Fibroblast of skin of left quadriceps (primary cell): Measurements from ENCODE around the gene HSD11B2.

ENCODE experiments used
- DNase-seq, 2 experiments: peaks; one replicate each; pipeline ENCODE4 v3.0.0-alpha.2; 2013; ENCODE audit warnings: low read depth in 2 of 2

Gene HSD11B2

DNA sequence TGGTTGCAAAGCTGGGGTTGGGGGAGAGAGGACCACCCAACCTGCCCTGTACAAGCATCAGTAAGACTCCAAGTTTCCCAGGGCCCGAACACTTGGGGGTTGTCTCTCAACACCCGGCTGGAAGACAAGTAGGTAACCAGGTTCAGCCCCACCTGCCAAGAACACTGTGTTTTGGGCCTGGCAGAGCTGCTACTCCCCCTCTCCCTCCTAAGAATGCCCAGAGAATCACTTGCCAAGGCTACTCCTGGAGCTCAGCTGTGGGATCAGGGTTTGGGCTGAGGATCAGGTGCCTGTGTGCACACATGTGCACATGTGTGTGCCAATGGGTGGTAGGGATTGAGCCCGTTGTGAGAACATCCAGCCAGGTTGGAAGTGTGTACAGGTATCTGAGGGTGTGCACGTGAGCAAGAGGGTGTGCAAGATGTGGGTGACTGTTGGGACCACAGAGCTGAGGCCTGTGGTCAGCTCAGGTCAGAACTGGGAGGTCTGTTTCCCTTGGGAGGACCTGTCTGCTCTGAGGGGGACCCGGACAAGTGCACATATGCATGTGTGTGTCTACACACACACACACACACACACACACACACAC, 2.3 kb downstream of the HSD11B2 start:
- no peak for DNase-seq

DNA sequence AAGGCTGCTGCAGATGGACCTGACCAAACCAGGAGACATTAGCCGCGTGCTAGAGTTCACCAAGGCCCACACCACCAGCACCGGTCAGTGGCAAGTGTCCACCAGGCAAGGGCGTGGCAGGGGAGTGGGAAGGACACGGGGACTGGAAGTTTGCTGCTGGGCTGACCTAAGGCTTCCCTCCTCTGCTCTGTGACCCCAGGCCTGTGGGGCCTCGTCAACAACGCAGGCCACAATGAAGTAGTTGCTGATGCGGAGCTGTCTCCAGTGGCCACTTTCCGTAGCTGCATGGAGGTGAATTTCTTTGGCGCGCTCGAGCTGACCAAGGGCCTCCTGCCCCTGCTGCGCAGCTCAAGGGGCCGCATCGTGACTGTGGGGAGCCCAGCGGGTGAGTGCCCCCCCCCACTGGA, 4.8 kb downstream of the HSD11B2 start:
- DNase-seq = no peak

DNA sequence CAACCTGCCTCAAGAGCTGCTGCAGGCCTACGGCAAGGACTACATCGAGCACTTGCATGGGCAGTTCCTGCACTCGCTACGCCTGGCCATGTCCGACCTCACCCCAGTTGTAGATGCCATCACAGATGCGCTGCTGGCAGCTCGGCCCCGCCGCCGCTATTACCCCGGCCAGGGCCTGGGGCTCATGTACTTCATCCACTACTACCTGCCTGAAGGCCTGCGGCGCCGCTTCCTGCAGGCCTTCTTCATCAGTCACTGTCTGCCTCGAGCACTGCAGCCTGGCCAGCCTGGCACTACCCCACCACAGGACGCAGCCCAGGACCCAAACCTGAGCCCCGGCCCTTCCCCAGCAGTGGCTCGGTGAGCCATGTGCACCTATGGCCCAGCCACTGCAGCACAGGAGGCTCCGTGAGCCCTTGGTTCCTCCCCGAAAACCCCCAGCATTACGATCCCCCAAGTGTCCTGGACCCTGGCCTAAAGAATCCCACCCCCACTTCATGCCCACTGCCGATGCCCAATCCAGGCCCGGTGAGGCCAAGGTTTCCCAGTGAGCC, 5.8 kb downstream of the HSD11B2 start:
- no peak for DNase-seq

DNA sequence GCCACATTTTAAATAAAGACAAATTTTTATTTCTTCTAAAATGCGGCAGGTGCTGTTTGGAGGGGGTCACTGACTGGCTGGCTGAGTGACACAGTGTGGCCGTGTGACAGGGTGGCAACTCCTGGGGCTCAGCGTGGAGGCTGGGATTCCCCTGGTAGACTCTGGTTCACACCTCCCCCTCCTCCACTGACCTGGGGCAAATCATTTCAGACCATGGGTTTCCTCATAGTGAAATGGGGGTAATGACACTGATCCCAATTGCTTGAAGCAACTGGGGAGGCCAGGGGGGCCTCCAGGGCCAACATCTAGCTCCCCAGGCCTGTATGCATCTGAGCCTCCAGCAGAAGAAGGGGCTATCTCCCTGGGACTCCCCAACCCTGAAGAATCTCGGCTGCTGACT, 6.6 kb downstream of the HSD11B2 start:
- DNase-seq = no peak

DNA sequence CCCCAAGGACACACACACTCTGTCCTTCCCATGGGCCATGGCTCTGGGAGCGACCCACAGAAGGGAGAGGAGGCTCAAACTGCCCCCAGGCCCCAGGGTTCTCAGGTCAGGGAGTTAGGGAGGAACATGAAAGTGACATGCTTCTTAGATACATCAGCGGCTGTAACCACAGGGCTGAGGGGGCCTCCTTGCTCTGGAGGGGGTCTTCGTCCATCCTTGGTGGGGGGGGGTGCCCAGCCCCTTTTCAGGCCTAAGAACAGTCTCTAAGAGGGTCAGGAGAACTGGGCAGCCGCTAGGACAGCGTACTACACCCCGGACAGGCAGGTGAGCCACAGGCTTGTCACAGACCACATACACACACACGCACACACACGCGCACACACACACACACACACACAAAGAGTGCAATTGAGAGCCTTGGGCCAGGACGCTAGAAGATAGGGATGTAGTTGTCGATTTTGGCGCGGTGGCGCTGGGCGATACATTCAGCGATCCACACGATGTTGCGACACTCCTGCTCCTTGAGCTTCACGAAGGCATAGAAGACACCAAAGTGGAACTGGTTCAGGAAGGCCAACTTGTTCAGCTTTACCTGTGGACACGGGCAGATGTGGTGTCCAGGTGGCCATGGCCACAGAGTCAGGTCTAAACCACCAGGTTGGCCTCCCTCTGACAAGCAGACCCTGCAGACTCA, 7.3 kb downstream of the HSD11B2 start:
- DNase-seq = no peak

DNA sequence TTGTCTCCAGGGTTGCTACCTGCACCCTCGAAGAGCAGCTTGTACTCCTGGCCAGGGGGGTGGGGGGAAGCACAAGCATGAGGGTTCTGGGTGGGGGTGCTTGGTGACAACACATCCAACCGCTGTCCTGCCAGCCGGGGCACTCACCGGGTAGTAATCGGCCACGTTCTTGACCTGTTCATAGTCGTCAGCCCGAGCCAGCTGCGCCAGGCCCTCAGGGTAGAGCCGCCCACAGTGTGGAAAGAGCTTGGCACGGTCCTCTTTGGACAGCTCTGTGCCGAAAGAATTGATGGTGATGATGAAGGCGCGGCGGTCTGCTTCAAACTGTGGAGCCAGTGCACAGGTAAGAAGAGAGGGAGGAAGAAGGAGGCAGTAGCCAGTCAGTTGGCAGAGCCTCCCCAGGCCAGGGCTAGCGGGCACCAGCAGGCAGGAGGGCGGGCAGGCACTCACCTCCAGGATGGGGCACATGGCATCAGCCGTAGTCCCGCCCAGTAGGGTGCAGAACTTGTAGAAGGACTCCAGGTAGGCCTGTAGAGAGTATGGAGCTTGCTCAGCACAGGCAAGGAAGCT, 8.0 kb downstream of the HSD11B2 start:
- no peak for DNase-seq

DNA sequence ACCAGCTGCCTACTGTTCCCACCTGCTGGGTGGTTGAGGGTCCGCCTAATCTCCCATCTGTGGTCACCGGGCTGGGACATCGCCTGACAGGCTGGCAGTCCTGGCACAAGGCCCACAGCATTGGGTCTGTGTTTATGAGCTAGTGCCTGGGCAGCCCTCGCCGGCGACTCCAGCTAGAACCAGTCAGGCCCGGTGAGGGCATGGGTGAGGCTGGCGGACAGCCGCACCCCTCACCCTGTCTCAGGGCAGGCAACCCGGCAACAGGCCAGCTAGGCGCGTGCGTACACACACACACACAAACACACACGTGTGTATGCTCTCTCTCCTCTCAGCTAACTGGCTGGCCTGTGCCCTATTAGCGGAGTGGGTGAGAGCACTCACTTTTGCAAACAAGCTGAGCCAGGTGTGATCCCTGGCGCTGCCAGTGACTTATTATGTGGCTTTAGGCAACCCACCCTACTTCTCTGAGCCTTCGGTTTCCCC, 10.4 kb downstream of the HSD11B2 start:
- DNase-seq = no peak

DNA sequence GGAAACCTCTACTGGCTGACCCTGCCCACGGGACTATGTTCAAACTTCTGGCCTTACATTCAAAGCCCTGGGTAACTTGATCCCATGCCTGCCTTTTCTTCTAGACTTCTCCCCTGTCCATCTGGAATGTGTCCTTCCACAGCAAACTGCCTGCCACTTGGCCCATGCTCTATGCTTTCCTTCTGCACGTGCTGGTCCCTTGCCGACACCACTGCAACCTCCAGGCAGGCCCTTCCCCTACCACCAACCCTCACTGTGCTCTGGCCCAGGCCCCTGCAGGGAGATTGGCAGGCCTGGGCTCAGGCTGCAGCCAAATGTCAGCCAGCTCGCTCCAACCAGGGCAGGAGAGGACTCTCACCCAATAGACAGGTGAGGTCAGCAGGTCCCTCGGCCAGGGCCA, 11.0 kb downstream of the HSD11B2 start:
- DNase-seq = no peak

DNA sequence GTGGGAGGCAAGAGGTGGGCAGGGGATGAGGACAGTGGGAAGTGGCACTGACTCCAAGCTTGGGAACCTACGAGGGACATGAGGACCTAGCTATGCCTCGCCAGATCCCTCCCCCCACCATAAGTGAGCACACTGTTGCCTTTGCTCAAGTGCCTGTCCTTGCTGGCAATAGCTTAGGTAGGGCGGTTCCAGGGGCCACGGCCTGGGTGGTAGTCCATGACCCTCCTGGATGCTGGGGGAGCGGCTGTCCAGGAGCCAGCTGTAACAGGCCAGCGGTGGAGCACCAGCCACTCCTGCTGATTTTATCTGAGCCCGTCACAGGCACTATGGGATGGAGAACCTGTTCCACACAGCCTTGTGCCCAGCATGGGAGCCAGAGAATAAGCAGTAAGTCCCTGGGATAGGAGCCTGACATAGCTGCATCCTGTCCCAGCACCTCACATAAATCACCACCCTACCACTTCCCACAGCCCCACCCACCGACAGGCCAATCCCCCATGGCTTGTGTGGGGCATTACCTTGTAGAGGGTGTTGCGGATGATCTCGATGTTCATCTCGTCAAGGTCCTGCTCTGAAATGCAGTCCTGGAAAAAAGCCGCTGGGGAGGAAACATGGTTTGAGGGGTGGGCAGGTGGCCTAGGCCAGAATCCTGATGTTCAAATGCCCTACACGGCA, 11.8 kb downstream of the HSD11B2 start:
- no peak for DNase-seq

DNA sequence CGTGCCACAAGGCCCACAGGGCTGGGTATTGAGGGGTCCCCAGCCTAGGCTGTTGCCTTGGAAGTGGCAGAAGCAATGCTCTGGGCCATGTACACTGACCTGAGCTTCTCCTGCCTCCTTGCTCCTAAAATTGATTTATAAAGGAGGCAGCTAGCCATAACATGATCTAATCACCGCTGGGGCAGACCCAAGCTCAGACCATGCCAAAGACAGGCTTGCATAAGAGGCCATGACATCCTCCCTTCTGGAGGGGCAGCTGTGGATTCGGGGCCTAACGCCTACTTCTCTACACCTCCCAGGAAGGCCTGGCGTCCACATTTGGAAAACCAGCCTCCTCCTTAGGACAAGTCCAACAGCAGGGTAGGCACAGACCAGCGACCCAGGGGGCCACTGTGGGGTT, 12.3 kb downstream of the HSD11B2 start:
- DNase-seq = no peak

DNA sequence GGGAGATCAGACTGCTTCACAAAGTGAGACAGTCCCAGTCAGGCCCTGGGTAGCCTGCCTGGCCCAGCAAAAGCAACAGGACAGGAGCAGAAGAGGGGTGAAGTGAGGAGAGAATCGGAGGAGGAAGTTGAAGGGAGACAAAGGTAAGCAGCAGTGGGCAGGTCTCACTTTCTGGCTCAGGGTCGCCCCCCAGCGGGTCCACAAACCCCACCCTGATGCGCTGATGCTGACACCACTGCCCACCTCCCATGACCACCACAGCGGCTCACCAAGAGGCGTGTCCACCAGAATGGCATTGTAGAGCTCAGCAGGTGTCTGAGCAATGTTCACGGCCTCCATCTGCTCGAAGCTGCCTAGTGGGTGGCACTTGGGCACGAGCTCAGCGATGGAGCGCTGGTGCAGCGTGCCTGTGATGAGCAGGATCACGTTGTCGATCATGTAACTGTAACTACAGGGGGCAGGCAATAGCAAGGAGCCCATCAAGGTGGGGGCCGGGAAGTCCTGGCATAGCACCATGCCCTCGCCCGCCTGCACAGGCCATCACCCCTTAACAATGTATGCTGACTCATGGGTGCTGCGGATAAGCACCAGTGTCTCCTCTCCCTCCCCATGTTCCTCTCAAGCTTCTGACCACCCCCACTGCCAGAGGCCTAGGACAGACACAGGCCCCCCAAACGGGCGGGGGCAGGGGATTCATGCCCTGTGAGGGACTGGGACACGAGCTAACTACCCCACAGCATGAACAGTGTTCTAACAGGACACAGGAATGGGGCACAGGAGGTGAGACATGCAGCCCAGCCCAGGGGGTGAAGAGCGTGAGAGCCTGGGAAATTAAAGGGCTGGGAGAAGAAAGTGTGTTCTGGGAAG, 13.6 kb downstream of the HSD11B2 start:
- no peak for DNase-seq

DNA sequence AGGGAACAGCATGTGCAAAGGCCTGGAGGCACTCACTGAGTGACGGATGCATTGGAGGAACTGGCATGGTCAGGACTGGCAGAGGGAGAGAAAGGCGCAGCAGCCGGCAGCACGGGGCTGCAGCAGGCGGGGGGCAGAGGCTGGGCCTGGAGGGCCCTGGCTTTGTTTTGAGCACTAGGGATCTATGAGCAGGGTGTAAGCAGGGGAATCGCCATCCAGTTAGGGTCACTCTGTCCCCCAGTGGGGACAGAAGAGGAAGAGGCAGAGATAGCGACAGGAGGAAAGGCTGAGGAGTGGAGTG, 14.2 kb downstream of the HSD11B2 start:
- DNase-seq = no peak

DNA sequence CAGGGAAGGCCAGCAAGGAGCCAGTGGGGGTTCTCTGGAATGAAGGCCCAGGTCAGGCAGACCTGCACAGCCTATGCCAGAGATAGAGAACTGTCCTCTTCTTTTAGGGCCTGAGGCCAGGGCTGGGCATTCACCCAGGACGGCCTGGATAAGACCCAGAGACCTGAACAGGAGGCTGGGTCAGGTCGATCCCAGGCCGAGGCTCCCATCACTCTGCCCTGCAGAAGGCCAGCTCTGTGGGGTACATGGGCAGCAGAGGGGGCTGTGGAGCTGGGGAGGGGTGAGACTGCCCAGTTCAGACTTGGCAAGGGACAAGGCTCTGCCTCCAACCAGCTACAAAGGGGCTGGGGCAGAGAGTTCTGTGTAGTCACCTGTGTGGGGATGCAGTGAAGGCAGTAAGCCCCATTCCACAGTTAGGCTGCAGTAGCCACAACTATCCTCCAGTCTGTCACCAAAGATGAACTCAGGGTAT, 14.6 kb downstream of the HSD11B2 start:
- no peak for DNase-seq

DNA sequence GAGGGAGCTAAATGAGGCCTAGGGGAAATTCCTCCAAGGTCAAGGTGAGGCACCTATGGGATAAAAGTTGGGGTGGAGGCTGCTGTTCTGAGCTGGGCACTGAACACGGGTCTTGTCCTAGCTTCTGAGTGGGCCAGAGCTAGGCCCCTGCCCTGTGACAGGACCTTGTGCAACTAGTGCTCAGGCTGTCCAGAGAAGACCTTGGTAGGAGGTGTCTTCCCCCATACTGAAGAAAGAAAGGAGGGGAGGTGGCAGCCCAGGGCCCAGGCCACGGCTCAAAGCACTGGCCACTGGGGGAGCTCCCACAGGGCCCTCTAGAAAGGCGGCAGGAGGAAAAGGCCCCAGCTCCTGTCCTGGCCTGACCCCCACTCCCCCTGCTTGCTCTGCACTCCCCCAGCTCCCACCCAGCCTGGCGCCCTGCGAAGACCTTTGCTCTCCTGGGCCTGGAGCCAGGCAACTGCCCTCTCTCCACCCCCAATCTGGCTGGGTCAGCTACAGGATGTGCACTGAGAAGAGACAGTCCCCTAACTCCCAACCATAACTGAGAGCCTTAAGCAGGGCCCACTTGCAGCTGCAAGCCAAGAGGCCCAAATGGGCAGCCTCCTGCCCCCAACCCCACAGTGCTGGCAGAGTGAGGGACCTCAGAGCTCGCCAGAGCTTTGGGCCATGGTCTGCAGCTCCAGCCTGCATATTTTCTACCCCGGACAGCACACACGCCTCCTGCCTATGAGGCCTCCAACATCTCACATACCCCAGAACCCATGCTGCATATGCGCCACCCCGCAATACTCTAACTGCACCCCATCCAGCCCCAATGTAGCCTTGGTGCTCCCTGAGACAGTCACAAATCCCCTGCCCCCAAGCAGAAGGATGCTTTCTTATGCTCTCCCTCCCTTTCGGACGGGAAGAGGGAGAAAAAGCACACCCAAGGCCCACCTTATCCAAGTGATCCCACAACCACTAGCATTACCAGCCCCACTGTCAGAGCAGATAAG, 15.3 kb downstream of the HSD11B2 start:
- no peak for DNase-seq

DNA sequence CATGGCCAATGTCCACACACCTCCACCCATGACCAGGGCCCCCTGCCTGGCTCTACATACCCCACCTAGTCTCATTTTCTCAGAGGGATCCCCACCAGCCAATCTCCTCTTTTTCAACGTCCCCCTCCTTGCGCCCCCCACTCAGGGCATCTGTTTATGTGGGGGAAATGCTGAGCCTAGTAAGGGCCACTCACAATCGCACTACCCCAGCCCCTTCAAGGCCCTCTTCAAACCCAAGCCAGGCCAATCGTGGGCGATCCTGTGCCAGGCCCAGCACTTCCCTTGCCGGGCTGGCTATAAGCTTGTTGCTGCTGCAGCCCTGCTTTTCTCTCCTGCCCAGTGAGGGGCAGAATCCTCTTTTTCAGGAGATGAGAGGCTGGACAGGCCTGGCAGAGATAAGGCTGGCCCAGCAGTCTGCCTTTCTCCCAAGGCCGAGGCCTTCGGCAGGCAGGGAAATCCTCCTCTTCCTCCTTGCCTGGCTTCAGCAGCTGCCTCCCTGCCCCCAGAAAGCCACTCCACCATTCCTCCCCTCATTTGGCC, 16.1 kb downstream of the HSD11B2 start:
- DNase-seq = no peak

DNA sequence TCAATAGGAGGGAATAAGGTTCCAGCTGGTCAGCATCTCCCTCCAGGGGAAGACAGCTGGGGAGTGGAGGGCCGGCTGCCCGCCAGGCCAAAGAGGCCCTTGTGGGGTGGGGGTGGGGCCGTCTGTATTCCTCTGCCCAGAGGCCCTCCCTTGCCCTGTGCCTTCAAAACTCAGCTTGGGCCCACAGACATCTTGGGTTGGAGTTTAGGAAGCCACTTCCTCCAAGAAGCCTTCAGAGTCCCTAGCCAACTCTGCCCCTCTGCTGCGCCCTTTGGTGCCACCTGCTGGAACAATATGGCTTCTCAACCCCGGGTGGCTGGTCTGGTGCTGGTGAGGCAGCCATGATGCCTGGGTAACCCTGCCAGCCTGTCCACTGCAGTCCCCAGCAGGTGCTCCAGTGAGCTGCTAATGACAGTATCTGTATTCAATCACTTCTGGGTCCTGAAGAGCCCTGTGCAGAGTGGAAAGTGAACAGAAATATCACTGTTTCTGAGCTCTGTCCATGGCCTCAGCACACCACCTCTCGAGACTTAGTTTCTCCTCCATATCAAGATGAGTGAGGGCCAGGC, 16.7 kb downstream of the HSD11B2 start:
- no peak for DNase-seq

DNA sequence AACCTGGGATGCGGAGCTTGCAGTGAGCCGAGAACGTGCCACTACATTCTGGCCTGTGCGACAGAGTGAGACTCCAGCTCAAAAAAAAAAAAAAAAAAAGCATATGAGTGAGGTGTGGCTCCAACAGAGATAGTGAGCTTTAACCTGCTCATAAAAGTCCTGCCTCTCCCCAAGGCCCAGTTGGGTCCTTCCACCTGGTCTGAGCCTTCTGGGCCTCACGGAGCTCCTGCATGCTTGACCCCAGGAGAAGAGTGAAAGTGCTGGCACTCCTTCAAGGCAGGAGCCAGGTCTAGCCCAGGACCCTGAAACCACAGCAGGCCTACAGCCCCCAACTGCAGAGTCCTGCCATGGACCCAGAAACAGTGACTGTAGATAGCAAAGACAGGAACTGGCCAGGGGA, 17.7 kb downstream of the HSD11B2 start:
- DNase-seq = no peak

DNA sequence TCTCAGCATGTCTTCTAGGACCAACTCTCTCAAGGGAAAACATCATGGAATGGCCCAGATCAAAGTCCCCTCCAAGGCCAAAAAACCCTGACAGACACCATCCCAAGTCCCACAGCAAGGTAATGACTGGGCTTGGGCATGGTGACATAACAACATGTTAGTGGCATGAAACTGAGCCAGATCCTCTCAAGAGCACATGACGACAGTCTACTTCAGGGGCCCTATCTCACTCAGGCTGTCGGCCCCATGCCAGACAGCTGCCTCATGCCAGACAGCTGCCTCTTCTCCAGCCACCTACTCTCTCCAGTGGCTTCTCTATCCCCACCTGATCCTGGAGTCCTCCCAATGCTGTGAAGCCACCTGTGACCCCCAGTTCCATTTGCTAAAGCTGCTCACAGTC, 18.4 kb downstream of the HSD11B2 start:
- no peak for DNase-seq

DNA sequence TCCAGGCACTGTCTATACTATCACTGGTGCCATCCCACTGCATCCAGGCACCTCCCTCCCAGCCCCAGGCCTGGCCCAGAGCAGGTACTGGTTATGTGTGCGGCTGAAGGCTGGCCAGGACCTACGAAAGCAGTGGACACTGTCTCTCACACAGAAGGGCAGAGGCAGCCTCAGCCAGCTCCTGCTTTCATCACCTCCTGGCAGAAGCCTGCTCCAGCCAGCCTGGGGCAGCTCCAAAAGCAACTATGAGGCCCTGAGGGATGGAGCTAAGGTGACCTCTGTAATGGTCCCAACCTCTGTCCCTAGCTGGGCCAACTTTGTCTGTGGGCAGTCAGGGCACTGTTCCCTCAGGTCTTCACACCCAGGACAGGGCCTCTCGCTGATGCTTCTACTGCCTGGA, 18.8 kb downstream of the HSD11B2 start:
- no peak for DNase-seq
